HEK293T (cell line): ENCODE data around the gene BRCA2.

Experiments
- BHLHE40 ChIP-seq: fragments of 450-650 bp; IDR thresholded peaks from 2 replicates; pipeline ENCODE4 v1.6.1; 2016; ENCODE audit warnings: mild to moderate bottlenecking, moderate library complexity, borderline replicate concordance
- CTBP1 ChIP-seq: fragments of 450-650 bp; IDR thresholded peaks from 2 replicates; pipeline ENCODE4 v1.6.1; 2016; ENCODE audit warnings: borderline replicate concordance
- L3MBTL2 ChIP-seq: fragments of 450-650 bp; conservative IDR thresholded peaks from 2 replicates; pipeline ENCODE4 v1.6.1; 2016; ENCODE audit warnings: mild to moderate bottlenecking
- LEF1 ChIP-seq: fragments of 450-650 bp; IDR thresholded peaks from 2 replicates; pipeline ENCODE4 v1.6.1; 2017; ENCODE audit warnings: mild to moderate bottlenecking, borderline replicate concordance
- SUZ12 ChIP-seq: fragments of 450-650 bp; IDR thresholded peaks from 2 replicates; pipeline ENCODE4 v1.6.1; 2016; ENCODE audit warnings: mild to moderate bottlenecking
- TARDBP ChIP-seq: fragments of 450-650 bp; IDR thresholded peaks from 2 replicates; pipeline ENCODE4 v1.6.1; 2016

DNA sequence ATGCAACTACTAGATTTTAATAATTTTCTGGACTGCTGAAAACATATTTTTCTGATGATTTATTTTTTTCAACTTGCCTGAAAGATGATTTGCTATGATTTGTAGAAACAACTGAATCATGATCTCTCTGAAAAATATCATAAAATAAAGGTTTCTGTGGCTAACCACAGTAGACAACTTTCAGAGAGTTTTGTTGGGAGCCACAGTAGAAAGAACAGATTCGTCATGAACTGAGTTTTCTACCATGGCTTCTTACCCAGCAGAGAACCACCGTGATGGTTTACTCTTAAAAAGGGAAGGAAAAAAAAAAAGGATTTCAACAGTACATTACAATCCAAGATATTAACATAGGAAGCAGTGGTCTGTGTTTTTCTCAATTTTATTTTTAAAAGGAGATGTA lies 18.1 kb upstream of the BRCA2 start:
- TF ChIP-seq CTBP1 (no peak), SUZ12 (no peak), TARDBP (no peak), LEF1 (no peak), BHLHE40 (no peak), L3MBTL2 (no peak)
